RPMI7951 (cell line): Measurements from ENCODE around the gene RAMP1. TPM values are rescaled to one million over a fixed set of nuclear protein-coding genes. Genes with fewer than 3 reads are reported as not detected.
"Not testable (repeated sequence)": the region's sequence is repeated elsewhere in the genome, so short reads cannot be mapped to it uniquely, and the experiment has no call there.

ENCODE experiments used
- DNase-seq: peaks from one replicate; pipeline ENCODE4 v3.0.0-alpha.2; 2012; ENCODE audit warnings: low read depth
- total RNA-seq: library from RNA; depleted of rRNA; stranded (reverse); fragments of >200 nt; shearing (Covaris generic); gene quantifications from 2 replicates; pipeline ENCODE4 v1.2.3, GENCODE V29; 2014; rRNA removed

RAMP1 gene
- total RNA-seq, 1 experiment from 2014 or later, result 6.2 TPM

- not testable (repeated sequence) for DNase-seq
Measured at GRCh38 chr2:237951354-237951753, 91.9 kb downstream of the RAMP1 start.

- no peak for DNase-seq
Measured at GRCh38 chr2:237951878-237952277, 92.5 kb downstream of the RAMP1 start.

GRCh38 chr2:237952851-237953250 lies 93.4 kb downstream of the RAMP1 start:
- DNase-seq, result no peak

GRCh38 chr2:237955640-237956401 lies 96.4 kb downstream of the RAMP1 start:
- no peak for DNase-seq

- no peak for DNase-seq
Measured at GRCh38 chr2:237956402-237956736, 96.9 kb downstream of the RAMP1 start.

GRCh38 chr2:237961637-237962036 lies 102.2 kb downstream of the RAMP1 start:
- DNase-seq, result no peak

Other genes starting within 250 kb of the RAMP1 start
- gene LRRFIP1, start 232.0 kb upstream of the RAMP1 start, total RNA-seq, result 48.1 and 57.7 TPM in 2 replicates
- gene RBM44, start 60.8 kb upstream of the RAMP1 start, total RNA-seq, result 0.88 and 1.7 TPM in 2 replicates
- gene UBE2F, start 107.4 kb downstream of the RAMP1 start, total RNA-seq, result 106 and 109 TPM in 2 replicates
- gene SCLY, start 201.4 kb downstream of the RAMP1 start, total RNA-seq, result 13.3 and 21.5 TPM in 2 replicates
- under 0.01 TPM in 1 of 2 replicates, not detected in the other for gene ESPNL, start 240.7 kb downstream of the RAMP1 start, total RNA-seq